ENCODE measurements around the gene MICAL2. TPM values are rescaled to one million over a fixed set of nuclear protein-coding genes. Genes with fewer than 3 reads are reported as not detected.

Gene MICAL2
- total and polyA plus RNA-seq, 2 donors (not counting 3 experiments of a cell fraction or from before 2014, with no cell fraction given), result 67.6 to 200 TPM

DNA sequence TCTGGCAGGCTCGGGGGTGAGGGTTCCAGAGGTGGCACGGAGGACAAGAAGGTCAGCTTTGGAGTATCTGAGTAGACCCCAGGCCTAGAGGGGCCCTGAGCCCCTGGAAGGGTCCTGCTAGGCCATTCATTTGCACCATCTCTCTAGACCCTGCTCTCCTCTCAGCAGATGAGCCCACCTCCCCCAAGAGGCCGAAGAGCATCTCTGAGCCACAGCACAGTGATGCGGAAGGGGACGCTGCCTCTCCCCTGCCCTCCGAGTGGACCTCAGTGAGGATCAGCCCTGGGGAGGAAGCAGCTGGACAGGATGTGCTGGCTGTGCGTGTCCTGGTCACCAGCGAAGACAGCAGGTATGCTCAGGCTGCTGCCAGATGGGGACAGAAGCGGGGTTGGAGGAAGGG lies 165.4 kb downstream of the MICAL2 start:
- BruUV-seq (replicated peaks), result no TSS peak
- Histone ChIP-seq H3K79me2 (ENCODE audit: control insufficient read depth, insufficient read depth, low read length) (no peaks in the 10 kb centered on the region), H3K4me2 (ENCODE audit: insufficient read depth, low read length) (no peak overlapping the region), H3K9me3 (replicated peaks; ENCODE audit: control insufficient read depth, insufficient read depth, low read length) (no peaks in the 10 kb centered on the region), H3K9me1 (replicated peaks; ENCODE audit: control insufficient read depth, extremely low read depth, insufficient read depth, low read length) (no peaks in the 10 kb centered on the region), H3K9ac (replicated peaks; ENCODE audit: extremely low read depth, insufficient read depth, low read length) (no peak overlapping the region), H3K4me3 (replicated peaks in 1 of 3; ENCODE audit: insufficient read depth in 1 of 3, low read depth in 1 of 3, low read length in 3 of 3) (no peak overlapping the region), H2AFZ (ENCODE audit: low read depth, low read length) (no peak overlapping the region), H4K20me1 (replicated peaks; ENCODE audit: control insufficient read depth, extremely low read depth, insufficient read depth, low read length) (no peaks in the 10 kb centered on the region), H3K36me3 (ENCODE audit: control insufficient read depth in 2 of 2, extremely low read depth in 1 of 2, insufficient read depth in 2 of 2, low read length in 2 of 2) (no peaks in the 10 kb centered on the region), H3K4me1 (ENCODE audit: control insufficient read depth, extremely low read depth, insufficient read depth, low read length) (peaks cover under 1% of the 10 kb centered on the region), H3K27ac (ENCODE audit: insufficient read depth, low read depth, low read length) (no peak overlapping the region), H3K27me3 (ENCODE audit: control insufficient read depth in 2 of 2, insufficient read depth in 2 of 2, low read length in 2 of 2) (no peaks in the 10 kb centered on the region)
- dilution Hi-C loops (cut with MboI; ENCODE audit: extremely low pct_ligation_motif_present, low sequenced_read_pairs), result no loop called here
- CTCF ChIA-PET, result no interaction called here
- TF ChIP-seq, protein P1, sequence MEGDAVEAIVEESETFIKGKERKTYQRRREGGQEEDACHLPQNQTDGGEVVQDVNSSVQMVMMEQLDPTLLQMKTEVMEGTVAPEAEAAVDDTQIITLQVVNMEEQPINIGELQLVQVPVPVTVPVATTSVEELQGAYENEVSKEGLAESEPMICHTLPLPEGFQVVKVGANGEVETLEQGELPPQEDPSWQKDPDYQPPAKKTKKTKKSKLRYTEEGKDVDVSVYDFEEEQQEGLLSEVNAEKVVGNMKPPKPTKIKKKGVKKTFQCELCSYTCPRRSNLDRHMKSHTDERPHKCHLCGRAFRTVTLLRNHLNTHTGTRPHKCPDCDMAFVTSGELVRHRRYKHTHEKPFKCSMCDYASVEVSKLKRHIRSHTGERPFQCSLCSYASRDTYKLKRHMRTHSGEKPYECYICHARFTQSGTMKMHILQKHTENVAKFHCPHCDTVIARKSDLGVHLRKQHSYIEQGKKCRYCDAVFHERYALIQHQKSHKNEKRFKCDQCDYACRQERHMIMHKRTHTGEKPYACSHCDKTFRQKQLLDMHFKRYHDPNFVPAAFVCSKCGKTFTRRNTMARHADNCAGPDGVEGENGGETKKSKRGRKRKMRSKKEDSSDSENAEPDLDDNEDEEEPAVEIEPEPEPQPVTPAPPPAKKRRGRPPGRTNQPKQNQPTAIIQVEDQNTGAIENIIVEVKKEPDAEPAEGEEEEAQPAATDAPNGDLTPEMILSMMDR (IDR thresholded peaks at IDR 0.05; ENCODE audit: extremely low read depth in 1 of 2, insufficient read depth in 1 of 2, low read depth in 1 of 2, low read length in 2 of 2), result no peak
- no peak for TF ChIP-seq EZH2 (IDR thresholded peaks at IDR 0.05; ENCODE audit: borderline replicate concordance, low read depth, low read length, severe bottlenecking)
- no peak for TF ChIP-seq POLR2A (IDR thresholded peaks at IDR 0.05; ENCODE audit: low read depth, low read length)
- no peak for TF ChIP-seq FOS (IDR thresholded peaks at IDR 0.05; ENCODE audit: borderline replicate concordance, insufficient read depth, low read length)
- intact Hi-C loops (cut with micrococcal nuclease), result no loop called here
- FAIRE-seq, result no peak
- POLR2A ChIA-PET, result no interaction called here
- no peak for DNase-seq (ENCODE audit: low read depth, low spot score)

DNA sequence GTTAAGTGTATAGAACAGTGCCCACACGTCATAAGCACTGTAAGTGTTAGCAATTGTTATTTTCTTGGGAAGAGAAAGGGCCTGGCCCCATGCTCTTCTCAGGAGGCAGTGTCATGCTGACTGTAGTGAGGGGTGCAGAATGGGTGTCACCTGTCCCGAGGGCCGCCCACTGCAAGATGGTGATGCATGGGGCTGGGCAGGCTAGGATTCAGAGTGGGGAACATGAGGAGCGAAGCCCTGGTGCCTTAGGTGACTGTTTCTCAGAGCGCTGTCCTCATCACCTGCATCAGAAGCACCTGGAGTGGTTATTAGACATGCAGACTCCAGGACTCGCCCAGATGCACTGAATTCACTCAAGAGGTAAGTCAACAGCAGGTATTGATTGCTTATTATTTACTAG lies 166.0 kb downstream of the MICAL2 start:
- DNase-seq (ENCODE audit: low read depth, low spot score) (no peak), FAIRE-seq (no peak)
- H3K9ac ChIP-seq (replicated peaks; ENCODE audit: extremely low read depth, insufficient read depth, low read length), result no peak overlapping the region
- intact Hi-C loops (cut with micrococcal nuclease) (no loop called here), dilution Hi-C loops (cut with MboI; ENCODE audit: extremely low pct_ligation_motif_present, low sequenced_read_pairs) (no loop called here)
- no TSS peak for BruUV-seq (replicated peaks)
- no peaks in the 10 kb centered on the region for H3K36me3 ChIP-seq (ENCODE audit: control insufficient read depth in 2 of 2, extremely low read depth in 1 of 2, insufficient read depth in 2 of 2, low read length in 2 of 2)
- no peak overlapping the region for H3K27ac ChIP-seq (ENCODE audit: insufficient read depth, low read depth, low read length)
- no peaks in the 10 kb centered on the region for H4K20me1 ChIP-seq (replicated peaks; ENCODE audit: control insufficient read depth, extremely low read depth, insufficient read depth, low read length)
- ChIA-PET CTCF (interaction anchor here (1.2 to 3.1 kb wide), 2 partner anchors 10 to 229 kb away, joined by 3 to 13 read pairs; no protein-coding TSS in a partner anchor), POLR2A (no interaction called here)
- no peaks in the 10 kb centered on the region for H3K4me1 ChIP-seq (ENCODE audit: control insufficient read depth, extremely low read depth, insufficient read depth, low read length)
- TF ChIP-seq, protein P1 (IDR thresholded peaks at IDR 0.05; ENCODE audit: extremely low read depth in 1 of 2, insufficient read depth in 1 of 2, low read depth in 1 of 2, low read length in 2 of 2), result no peak
- no peak for TF ChIP-seq GATA2 (IDR thresholded peaks at IDR 0.05; ENCODE audit: insufficient read depth, insufficient read length, low read depth, low read length)
- no peak for TF ChIP-seq EZH2 (IDR thresholded peaks at IDR 0.05; ENCODE audit: borderline replicate concordance, low read depth, low read length, severe bottlenecking)
- TF ChIP-seq, protein P2, sequence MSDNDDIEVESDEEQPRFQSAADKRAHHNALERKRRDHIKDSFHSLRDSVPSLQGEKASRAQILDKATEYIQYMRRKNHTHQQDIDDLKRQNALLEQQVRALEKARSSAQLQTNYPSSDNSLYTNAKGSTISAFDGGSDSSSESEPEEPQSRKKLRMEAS (IDR thresholded peaks at IDR 0.05; ENCODE audit: insufficient read depth, insufficient read length), result no peak
- no peak for TF ChIP-seq FOS (IDR thresholded peaks at IDR 0.05; ENCODE audit: borderline replicate concordance, insufficient read depth, low read length)
- no peak for TF ChIP-seq POLR2AphosphoS5 (IDR thresholded peaks at IDR 0.05; ENCODE audit: insufficient read depth, low read depth, low read length)
- no peak for TF ChIP-seq MYC (IDR thresholded peaks at IDR 0.05; ENCODE audit: low read depth, low read length)
- TF ChIP-seq POLR2A (IDR thresholded peaks at IDR 0.05; ENCODE audit: low read depth, low read length), result no peak
- TF ChIP-seq JUN (IDR thresholded peaks at IDR 0.05; ENCODE audit: borderline replicate concordance, insufficient read depth, insufficient read length, low read depth), result no peak
- no peak overlapping the region for H3K4me2 ChIP-seq (ENCODE audit: insufficient read depth, low read length)
- H3K79me2 ChIP-seq (ENCODE audit: control insufficient read depth, insufficient read depth, low read length), result no peaks in the 10 kb centered on the region
- no peak overlapping the region for H2AFZ ChIP-seq (ENCODE audit: low read depth, low read length)
- H3K9me3 ChIP-seq (replicated peaks; ENCODE audit: control insufficient read depth, insufficient read depth, low read length), result no peaks in the 10 kb centered on the region
- H3K4me3 ChIP-seq (replicated peaks in 1 of 3; ENCODE audit: insufficient read depth in 1 of 3, low read depth in 1 of 3, low read length in 3 of 3), result no peak overlapping the region
- H3K9me1 ChIP-seq (replicated peaks; ENCODE audit: control insufficient read depth, extremely low read depth, insufficient read depth, low read length), result no peaks in the 10 kb centered on the region
- no peaks in the 10 kb centered on the region for H3K27me3 ChIP-seq (ENCODE audit: control insufficient read depth in 2 of 2, insufficient read depth in 2 of 2, low read length in 2 of 2)

Data from endothelial cell of umbilical vein (primary cell).